K562 (cell line): ENCODE results near the gene MEST. TPM values are rescaled to one million over a fixed set of nuclear protein-coding genes. Genes with fewer than 3 reads are reported as not detected.

Source experiments
- ATAC-seq: fragments of 200-7000 bp; cut with Tn5 transposase; 3 replicates; pipeline ENCODE4 v1.9.1; 2020; ENCODE audit warnings: moderate library complexity
- BruUV-seq: library from RNA; stranded (reverse); fragments of 400-500 nt; replicated peaks from 2 replicates; lab custom pipeline; 2021; lab: Mats Ljungman, UMichigan
- CTCF ChIA-PET: fragments of 300-600 bp; formaldehyde crosslinking; extraction: SDS; loops from one replicate; lab custom pipeline; 2021; ENCODE audit warnings: low intra/inter-chr PET ratio; lab: Yijun Ruan, JAX
- POLR2A ChIA-PET: fragments of 300-600, 350-650 bp; sonication (Branson Sonifier 250); formaldehyde crosslinking; extraction: SDS; loops from one replicate; lab custom pipeline; 2021; ENCODE audit warnings: antibody characterized with exemption, inconsistent platforms; lab: Yijun Ruan, JAX
- DNase-seq, 4 experiments: peaks; one replicate each; pipeline versions ENCODE4 v3.0.0 to v3.0.0-alpha.2; 2011 to 2018; ENCODE audit warnings: low spot score in 3 of 4, mixed read lengths in 3 of 4; ENCODE audit errors: extremely low read depth in 1 of 4
- FAIRE-seq: peaks from 2 replicates; lab custom pipeline; 2011; peaks lifted over from hg19 to GRCh38; lab: Jason Lieb, UNC
- H2AFZ ChIP-seq: 2 replicates; pipeline ENCODE4 v1.6.0; 2011; ENCODE audit warnings: low read depth, low read length, control low read depth, inconsistent platforms
- H3K27ac ChIP-seq: fragments of 200-600 bp; 3 replicates; pipeline ENCODE4 v1.8.0; 2011; ENCODE audit warnings: low read depth, mild to moderate bottlenecking, control low read depth, inconsistent platforms, low read length, moderate library complexity, mixed read lengths; ENCODE audit errors: extremely low read depth
- H3K27me3 ChIP-seq, 2 experiments: fragments of 300-600 bp in 1 of 2; 2 replicates in 1 of 2; 3 replicates in 1 of 2; pipeline versions ENCODE4 v1.6.0 to v1.8.0; 2011; ENCODE audit warnings: inconsistent platforms in 2 of 2, low read length in 2 of 2, mild to moderate bottlenecking in 1 of 2, mixed read lengths in 1 of 2, moderate library complexity in 1 of 2; ENCODE audit not compliant: control insufficient read depth in 2 of 2, insufficient read depth in 2 of 2
- H3K36me3 ChIP-seq: fragments of 300-600 bp; 3 replicates; pipeline ENCODE4 v1.8.0; 2011; ENCODE audit warnings: mild to moderate bottlenecking, low read length, inconsistent platforms; ENCODE audit not compliant: control insufficient read depth, insufficient read depth
- H3K4me1 ChIP-seq, 2 experiments: fragments of 200-600 bp in 1 of 2; replicated peaks in 1 of 2; 2 replicates in 1 of 2; 3 replicates in 1 of 2; pipeline versions ENCODE4 v1.5.1 to v1.8.0; 2011; ENCODE audit warnings: inconsistent platforms in 2 of 2, low read length in 2 of 2, mild to moderate bottlenecking in 1 of 2, mixed read lengths in 1 of 2, moderate library complexity in 1 of 2; ENCODE audit not compliant: control insufficient read depth in 2 of 2, insufficient read depth in 2 of 2
- H3K4me2 ChIP-seq: 2 replicates; pipeline ENCODE4 v1.6.1; 2011; ENCODE audit warnings: low read length, control low read depth, inconsistent platforms, mixed read lengths; ENCODE audit not compliant: insufficient read depth
- H3K4me3 ChIP-seq: fragments of 200-600 bp; sonication (generic), shearing (Covaris generic); 2 replicates; pipeline ENCODE4 v1.5.1; 2016; ENCODE audit warnings: control low read depth, inconsistent platforms
- H3K79me2 ChIP-seq: fragments of 200-600 bp; 3 replicates; pipeline ENCODE4 v1.8.0; 2011; ENCODE audit warnings: low read length, inconsistent platforms; ENCODE audit not compliant: control insufficient read depth, insufficient read depth
- H3K9ac ChIP-seq, 2 experiments: 2 replicates each; pipeline versions ENCODE4 v1.6.0 to v1.6.1; 2011; ENCODE audit warnings: low read depth in 2 of 2, low read length in 2 of 2, control low read depth in 1 of 2, inconsistent platforms in 1 of 2, mild to moderate bottlenecking in 1 of 2, mixed read lengths in 1 of 2; ENCODE audit not compliant: insufficient read depth in 1 of 2
- H3K9me1 ChIP-seq: one replicate; pipeline ENCODE4 v1.6.0; 2011; ENCODE audit warnings: inconsistent platforms, mild to moderate bottlenecking, low read length, moderate library complexity; ENCODE audit not compliant: control insufficient read depth, insufficient read depth
- H3K9me3 ChIP-seq: replicated peaks from 2 replicates; pipeline ENCODE4 v1.5.1; 2011; ENCODE audit warnings: low read depth, low read length, inconsistent platforms; ENCODE audit not compliant: control insufficient read depth, insufficient read depth
- H4K20me1 ChIP-seq: replicated peaks from 2 replicates; pipeline ENCODE4 v1.6.1; 2011; ENCODE audit warnings: low read length, inconsistent platforms, mixed read lengths; ENCODE audit not compliant: control insufficient read depth, insufficient read depth
- BHLHE40 ChIP-seq: IDR thresholded peaks from 2 replicates; pipeline ENCODE4 v1.6.1; 2011; ENCODE audit warnings: low read length, improper control_type of control experiment
- FUS ChIP-seq: fragments of 200-400 bp; formaldehyde crosslinking; optimal IDR thresholded peaks from 2 replicates; pipeline ENCODE3; 2017; ENCODE audit warnings: low read depth, low read length
- HDAC2 ChIP-seq: fragments of 450-650 bp; IDR thresholded peaks from 2 replicates; pipeline ENCODE4 v1.6.1; 2016; ENCODE audit warnings: mild to moderate bottlenecking
- ZNF197 ChIP-seq: fragments of 200-800 bp; sonication (Bioruptor generic); IDR thresholded peaks from 2 replicates; pipeline ENCODE4 v1.6.1; 2016; ENCODE audit warnings: low read depth, missing genetic modification characterization, missing compliant biosample characterization
- ZNF384 ChIP-seq: IDR thresholded peaks from 2 replicates; pipeline ENCODE4 v1.6.1; 2012; ENCODE audit warnings: low read depth, low read length, improper control_type of control experiment
- WGBS: fragments of 100-300 bp; shearing (Covaris generic); methylation state at CpG from one replicate; pipeline ENCODE4 v1.1.6; 2016; ENCODE audit warnings: low coverage, mixed read lengths; ENCODE audit not compliant: insufficient coverage; ENCODE audit errors: missing lambda C conversion rate; 5-methylcytosine and 5-hydroxymethylcytosine counted together
- in situ Hi-C: fragments of 300-500 bp; cut with MboI; formaldehyde crosslinking; loops from 4 replicates; pipeline ENCODE4 v1.15.0; 2018; ENCODE audit warnings: inconsistent platforms, mixed read lengths
- intact Hi-C: fragments of 100-400 bp; cut with micrococcal nuclease; formaldehyde crosslinking; loops from 2 replicates; pipeline ENCODE4 v1.14.2; 2022
- polyA plus RNA-seq, 8 experiments: library from polyadenylated mRNA; depleted of rRNA in 4 of 8; stranded (reverse) in 5 of 8; unstranded in 3 of 8; fragments of >200 nt; fragmentation: Nextera tagmentation in 2 of 8; fragmentation: Illumina TruSeq in 1 of 8; extraction: Ambion mirVana in 2 of 8; extraction: Trizol in 1 of 8; gene quantifications; 2 replicates each; pipeline versions ENCODE4 v1.2.1 to v1.2.3, GENCODE V29; 2011 to 2014; ENCODE audit warnings: inconsistent platforms in 1 of 8, missing spikeins in 1 of 8
- total RNA-seq, 7 experiments: library from RNA; depleted of rRNA in 6 of 7; stranded (reverse); fragments of >200 nt in 6 of 7; fragmentation: Illumina TruSeq in 2 of 7; extraction: Trizol in 2 of 7; gene quantifications; 2 replicates each; pipeline versions ENCODE4 v1.2.1 to v1.2.3, GENCODE V29; 2011 to 2021; ENCODE audit warnings: low replicate concordance in 1 of 7
- TF ChIP-seq, protein P1 (sequence below): fragments of 250-450 bp; sonication (Bioruptor Pico); IDR thresholded peaks from 2 replicates; pipeline ENCODE4 v1.5.0; 2020; ENCODE audit warnings: mild to moderate bottlenecking
- TF ChIP-seq, protein P2 (sequence below): IDR thresholded peaks from 3 replicates; pipeline ENCODE4 v1.6.1; 2011; ENCODE audit warnings: borderline replicate concordance, mild to moderate bottlenecking; ENCODE audit not compliant: insufficient read length, insufficient read depth
- TF ChIP-seq, protein P3 (sequence below): fragments of 250-450 bp; sonication (Bioruptor Pico); IDR thresholded peaks from 2 replicates; pipeline ENCODE4 v1.5.0; 2021
- TF ChIP-seq, protein P4 (sequence below): sonication (generic); formaldehyde crosslinking; IDR thresholded peaks from 2 replicates; pipeline ENCODE4 v1.8.1; 2022; ENCODE audit warnings: missing genetic modification reagents
- TF ChIP-seq, protein P5 (sequence below): sonication (generic); formaldehyde crosslinking; IDR thresholded peaks from 2 replicates; pipeline ENCODE4 v1.8.0; 2023; ENCODE audit warnings: mild to moderate bottlenecking, missing genetic modification reagents

The MEST gene
- total and polyA plus RNA-seq, 9 of the 15 experiments (the other 6 are each of a cell fraction or from before 2014, with no cell fraction given): 0.04 to 0.74 (median 0.36) TPM; not detected in 1

DNA sequence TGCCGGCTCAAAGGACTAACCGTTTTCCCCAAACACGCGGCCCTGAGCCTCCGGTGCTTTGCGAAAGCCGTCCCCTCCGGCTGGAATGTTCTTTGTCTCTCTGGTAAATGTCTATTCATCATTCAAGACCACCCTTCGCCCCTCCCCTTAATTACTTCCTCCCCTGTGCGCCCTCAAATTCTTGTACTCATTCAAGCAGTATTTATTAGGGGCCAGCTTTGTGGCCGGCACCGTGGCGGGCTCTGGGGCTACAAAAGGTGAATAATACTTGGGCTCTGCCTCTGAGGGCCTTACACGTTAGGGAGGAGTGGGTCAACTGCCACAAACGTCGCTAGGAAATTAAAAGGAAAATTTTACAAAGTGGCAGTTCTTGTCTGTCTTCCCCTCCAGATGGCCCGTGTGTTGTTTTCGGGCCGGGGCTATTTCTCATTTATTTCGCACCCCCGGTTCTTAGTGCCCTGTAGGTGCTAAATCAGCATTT lies 1.5 kb upstream of the MEST start:
- intact Hi-C loops: no loop called here
- Histone ChIP-seq H3K9me1 (no peaks in the 10 kb centered on the region), H3K4me2 (no peak overlapping the region), H3K4me1 (peaks cover 9 to 19% of the 10 kb centered on the region in 2 experiments), H3K36me3 (no peaks in the 10 kb centered on the region), H3K79me2 (no peaks in the 10 kb centered on the region), H3K27ac (no peak overlapping the region), H2AFZ (no peak overlapping the region), H3K9me3 (peaks cover 8% of the 10 kb centered on the region), H4K20me1 (no peaks in the 10 kb centered on the region), H3K4me3 (no peak overlapping the region), H3K9ac (no peak overlapping the region), H3K27me3 (peaks cover 4 to 39% of the 10 kb centered on the region in 2 experiments; a peak in 4 of 5 replicates)
- DNase-seq (no peak), FAIRE-seq (no peak), ATAC-seq (no peak)
- ChIA-PET CTCF (no interaction called here), POLR2A (no interaction called here)
- in situ Hi-C loops: no loop called here
- 57% methylated on average over 21 of the region's 21 CpGs for WGBS
- BruUV-seq: no TSS peak
- TF ChIP-seq ZNF197 (CRISPR knock-in tag) (no peak), ZNF384 (no peak), BHLHE40 (no peak), HDAC2 (no peak), FUS (no peak)
- TF ChIP-seq, protein P1, sequence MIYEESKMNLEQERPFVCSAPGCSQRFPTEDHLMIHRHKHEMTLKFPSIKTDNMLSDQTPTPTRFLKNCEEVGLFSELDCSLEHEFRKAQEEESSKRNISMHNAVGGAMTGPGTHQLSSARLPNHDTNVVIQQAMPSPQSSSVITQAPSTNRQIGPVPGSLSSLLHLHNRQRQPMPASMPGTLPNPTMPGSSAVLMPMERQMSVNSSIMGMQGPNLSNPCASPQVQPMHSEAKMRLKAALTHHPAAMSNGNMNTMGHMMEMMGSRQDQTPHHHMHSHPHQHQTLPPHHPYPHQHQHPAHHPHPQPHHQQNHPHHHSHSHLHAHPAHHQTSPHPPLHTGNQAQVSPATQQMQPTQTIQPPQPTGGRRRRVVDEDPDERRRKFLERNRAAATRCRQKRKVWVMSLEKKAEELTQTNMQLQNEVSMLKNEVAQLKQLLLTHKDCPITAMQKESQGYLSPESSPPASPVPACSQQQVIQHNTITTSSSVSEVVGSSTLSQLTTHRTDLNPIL: no peak
- TF ChIP-seq, protein P2, sequence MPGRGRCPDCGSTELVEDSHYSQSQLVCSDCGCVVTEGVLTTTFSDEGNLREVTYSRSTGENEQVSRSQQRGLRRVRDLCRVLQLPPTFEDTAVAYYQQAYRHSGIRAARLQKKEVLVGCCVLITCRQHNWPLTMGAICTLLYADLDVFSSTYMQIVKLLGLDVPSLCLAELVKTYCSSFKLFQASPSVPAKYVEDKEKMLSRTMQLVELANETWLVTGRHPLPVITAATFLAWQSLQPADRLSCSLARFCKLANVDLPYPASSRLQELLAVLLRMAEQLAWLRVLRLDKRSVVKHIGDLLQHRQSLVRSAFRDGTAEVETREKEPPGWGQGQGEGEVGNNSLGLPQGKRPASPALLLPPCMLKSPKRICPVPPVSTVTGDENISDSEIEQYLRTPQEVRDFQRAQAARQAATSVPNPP: no peak
- TF ChIP-seq, protein P3, sequence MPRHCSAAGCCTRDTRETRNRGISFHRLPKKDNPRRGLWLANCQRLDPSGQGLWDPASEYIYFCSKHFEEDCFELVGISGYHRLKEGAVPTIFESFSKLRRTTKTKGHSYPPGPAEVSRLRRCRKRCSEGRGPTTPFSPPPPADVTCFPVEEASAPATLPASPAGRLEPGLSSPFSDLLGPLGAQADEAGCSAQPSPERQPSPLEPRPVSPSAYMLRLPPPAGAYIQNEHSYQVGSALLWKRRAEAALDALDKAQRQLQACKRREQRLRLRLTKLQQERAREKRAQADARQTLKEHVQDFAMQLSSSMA (CRISPR knock-in tag): no peak
- TF ChIP-seq, protein P4, sequence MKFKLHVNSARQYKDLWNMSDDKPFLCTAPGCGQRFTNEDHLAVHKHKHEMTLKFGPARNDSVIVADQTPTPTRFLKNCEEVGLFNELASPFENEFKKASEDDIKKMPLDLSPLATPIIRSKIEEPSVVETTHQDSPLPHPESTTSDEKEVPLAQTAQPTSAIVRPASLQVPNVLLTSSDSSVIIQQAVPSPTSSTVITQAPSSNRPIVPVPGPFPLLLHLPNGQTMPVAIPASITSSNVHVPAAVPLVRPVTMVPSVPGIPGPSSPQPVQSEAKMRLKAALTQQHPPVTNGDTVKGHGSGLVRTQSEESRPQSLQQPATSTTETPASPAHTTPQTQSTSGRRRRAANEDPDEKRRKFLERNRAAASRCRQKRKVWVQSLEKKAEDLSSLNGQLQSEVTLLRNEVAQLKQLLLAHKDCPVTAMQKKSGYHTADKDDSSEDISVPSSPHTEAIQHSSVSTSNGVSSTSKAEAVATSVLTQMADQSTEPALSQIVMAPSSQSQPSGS (CRISPR knock-in tag): no peak
- TF ChIP-seq, protein P5, sequence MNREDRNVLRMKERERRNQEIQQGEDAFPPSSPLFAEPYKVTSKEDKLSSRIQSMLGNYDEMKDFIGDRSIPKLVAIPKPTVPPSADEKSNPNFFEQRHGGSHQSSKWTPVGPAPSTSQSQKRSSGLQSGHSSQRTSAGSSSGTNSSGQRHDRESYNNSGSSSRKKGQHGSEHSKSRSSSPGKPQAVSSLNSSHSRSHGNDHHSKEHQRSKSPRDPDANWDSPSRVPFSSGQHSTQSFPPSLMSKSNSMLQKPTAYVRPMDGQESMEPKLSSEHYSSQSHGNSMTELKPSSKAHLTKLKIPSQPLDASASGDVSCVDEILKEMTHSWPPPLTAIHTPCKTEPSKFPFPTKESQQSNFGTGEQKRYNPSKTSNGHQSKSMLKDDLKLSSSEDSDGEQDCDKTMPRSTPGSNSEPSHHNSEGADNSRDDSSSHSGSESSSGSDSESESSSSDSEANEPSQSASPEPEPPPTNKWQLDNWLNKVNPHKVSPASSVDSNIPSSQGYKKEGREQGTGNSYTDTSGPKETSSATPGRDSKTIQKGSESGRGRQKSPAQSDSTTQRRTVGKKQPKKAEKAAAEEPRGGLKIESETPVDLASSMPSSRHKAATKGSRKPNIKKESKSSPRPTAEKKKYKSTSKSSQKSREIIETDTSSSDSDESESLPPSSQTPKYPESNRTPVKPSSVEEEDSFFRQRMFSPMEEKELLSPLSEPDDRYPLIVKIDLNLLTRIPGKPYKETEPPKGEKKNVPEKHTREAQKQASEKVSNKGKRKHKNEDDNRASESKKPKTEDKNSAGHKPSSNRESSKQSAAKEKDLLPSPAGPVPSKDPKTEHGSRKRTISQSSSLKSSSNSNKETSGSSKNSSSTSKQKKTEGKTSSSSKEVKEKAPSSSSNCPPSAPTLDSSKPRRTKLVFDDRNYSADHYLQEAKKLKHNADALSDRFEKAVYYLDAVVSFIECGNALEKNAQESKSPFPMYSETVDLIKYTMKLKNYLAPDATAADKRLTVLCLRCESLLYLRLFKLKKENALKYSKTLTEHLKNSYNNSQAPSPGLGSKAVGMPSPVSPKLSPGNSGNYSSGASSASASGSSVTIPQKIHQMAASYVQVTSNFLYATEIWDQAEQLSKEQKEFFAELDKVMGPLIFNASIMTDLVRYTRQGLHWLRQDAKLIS (CRISPR knock-in tag): no peak
